A172 (cell line): Measurements from ENCODE around the gene P2RY2. TPM values are rescaled to one million over a fixed set of nuclear protein-coding genes. Genes with fewer than 3 reads are reported as not detected.
A peak's percentile ranks its signal among the peaks of the same experiment; 100 is the strongest.
"Not testable (repeated sequence)": the region's sequence is repeated elsewhere in the genome, so short reads cannot be mapped to it uniquely, and the experiment has no call there.

ENCODE experiments used
- DNase-seq: peaks from one replicate; pipeline ENCODE4 v3.0.0-alpha.2; 2015; ENCODE audit warnings: low spot score
- total RNA-seq: library from RNA; depleted of rRNA; stranded (reverse); fragments of >200 nt; shearing (Covaris generic); gene quantifications from 2 replicates; pipeline ENCODE4 v1.2.3, GENCODE V29; 2014

P2RY2 gene
- total RNA-seq, 1 experiment from 2014 or later: not detected

DNA sequence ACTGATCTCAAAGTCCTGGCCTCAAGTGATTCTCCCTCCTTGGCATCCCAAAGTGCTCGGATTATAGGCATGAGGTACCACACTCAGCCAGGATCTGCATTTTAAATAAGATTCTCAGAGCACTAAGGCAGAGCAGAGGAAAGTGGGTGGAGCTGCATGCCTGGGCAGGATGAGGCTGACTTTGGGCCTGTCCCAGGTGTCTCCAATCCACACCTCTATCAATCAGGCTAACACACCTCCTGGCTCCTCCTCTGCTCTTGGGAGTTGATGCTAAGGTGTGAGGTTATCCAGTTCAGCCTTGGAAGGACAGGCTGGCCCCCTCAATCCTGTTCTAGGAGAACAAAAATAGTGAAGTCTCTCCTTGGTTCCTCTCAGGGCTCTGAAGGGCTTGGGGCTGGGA lies 30.2 kb upstream of the P2RY2 start:
- no peak for DNase-seq

DNA sequence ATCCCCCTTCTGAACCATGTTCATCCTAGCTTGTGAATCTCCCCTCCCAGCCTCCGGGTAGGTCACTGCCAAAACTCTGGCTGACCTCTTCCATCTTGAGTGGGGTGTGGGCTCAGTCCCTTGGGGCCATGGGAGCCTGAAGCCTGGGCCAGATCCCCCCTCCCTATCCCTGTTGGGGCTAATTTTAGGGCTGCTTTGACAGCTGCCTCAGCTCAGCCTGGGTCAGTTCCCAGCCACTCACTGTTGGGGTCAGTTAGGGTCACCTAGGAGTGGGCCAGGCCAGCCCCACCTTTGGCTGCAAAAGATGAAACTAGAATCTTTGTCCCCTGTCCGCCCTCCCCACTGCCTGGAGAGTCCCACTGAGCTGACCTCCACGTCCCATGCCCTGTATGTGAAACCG lies 29.8 kb upstream of the P2RY2 start:
- DNase-seq: no peak

DNA sequence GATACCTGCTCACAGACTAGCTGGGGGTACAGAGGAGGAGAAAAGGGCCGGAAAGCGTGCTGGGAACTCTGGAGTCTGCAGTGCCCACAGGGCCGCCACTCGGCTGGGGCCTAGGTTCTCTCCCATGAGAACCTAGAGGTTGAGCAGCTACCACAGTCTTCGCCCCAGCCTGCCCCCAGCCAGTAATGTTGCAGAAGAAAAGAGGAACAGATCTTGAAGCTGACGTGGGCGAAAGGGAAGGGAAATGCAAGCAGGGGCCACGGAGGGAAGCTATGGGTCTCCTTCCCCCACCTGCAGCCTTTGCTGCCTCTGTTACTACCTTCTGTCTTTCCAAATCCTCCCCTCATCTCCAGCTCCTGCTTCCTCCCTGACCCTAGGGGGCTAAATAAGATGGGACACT lies 28.8 kb upstream of the P2RY2 start:
- no peak for DNase-seq

DNA sequence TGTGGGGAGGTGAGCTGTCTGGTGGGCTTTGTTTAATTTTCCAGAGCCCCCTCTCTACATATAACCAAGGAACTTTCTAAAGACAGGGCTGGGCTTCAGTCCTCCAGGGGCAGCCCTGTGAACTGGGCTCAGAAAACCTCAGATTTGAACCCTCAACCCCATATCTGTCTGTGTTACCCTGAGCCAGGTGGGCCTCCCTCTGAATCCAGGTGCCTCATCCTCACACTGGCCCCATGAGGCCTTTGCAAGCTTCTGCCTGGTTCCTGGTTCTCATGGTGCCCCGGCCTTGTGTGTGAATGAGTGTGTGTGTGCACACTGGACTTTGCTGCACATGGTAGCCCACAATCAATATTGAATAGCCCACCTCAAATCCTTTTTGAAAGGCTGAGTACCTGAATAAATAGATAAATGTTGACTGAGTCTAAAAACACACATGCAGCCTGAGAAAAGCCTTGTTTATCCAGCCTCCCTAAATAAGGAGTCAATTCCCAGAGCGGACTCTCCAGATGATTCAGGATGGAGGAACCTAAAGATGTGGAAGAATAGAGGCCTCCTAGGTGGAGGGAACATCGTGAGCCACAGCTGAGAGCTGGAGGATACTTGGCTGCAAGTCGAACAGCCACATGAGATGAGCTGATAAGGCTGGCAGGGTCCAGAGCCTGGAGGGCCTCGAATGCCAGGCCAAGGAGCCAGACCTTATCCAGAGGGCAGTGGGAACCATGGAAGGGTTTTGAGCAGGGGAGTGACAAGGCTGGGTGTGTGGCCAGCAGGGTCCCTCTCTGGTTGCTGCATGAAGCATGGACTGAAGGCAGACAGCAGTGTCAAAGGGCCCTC lies 28.1 kb upstream of the P2RY2 start:
- DNase-seq: no peak

DNA sequence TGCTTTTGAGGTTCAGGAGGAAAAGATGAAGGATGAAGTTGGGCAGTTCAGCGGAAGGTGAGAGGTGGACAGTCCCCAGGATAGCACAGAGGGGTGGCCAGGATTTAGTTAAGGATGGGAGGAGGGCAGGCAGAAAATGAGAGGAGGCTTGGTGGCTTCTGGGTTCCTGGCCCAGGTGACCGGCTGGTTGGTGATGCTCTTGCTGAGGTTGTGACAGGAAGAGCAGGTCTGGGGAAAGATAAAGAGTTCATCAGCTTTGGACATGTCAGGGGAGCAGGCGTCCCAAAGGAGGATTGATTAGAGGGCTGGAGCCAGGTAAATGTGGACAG lies 27.6 kb upstream of the P2RY2 start:
- DNase-seq: no peak

DNA sequence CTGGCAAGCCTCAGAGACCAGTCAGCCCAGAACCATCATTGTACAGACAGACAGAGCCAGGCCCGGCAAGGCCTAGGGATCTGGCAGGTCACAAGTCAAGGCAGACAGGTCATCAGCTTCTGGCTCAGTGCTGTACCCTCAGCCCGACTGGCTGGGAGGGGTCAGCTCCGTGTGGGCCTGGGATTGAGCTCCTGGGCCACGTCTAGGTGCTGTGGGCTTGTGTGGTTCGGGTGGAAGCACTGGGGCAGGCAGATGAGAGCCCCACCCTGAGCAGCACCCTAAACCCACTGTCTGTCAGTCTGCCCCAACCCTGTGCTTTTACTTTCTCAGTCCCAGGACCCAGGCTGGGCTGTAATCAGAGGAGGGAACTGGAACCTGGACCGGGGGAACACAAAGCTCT lies 26.9 kb upstream of the P2RY2 start:
- no peak for DNase-seq

DNA sequence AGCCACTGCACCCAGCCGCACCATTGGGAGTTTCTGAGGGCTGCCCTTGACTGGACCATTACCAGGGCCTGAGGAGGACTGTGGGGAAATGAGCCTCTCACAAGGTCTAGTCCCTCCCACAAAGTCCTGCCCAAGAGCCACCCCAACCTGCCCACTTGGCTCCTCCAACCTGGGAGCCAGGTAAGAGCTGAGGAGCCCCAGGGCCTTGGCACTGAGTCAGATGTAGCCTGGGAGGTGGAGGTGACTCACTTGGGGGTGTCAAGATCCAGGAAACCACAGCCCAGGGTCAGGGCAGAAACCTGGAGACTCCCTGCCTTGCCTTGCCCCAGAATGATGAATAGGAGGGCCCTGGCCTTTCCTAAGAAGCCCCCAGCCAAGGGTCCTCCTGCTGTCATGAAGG lies 25.8 kb upstream of the P2RY2 start:
- peak; percentile 51 for DNase-seq

DNA sequence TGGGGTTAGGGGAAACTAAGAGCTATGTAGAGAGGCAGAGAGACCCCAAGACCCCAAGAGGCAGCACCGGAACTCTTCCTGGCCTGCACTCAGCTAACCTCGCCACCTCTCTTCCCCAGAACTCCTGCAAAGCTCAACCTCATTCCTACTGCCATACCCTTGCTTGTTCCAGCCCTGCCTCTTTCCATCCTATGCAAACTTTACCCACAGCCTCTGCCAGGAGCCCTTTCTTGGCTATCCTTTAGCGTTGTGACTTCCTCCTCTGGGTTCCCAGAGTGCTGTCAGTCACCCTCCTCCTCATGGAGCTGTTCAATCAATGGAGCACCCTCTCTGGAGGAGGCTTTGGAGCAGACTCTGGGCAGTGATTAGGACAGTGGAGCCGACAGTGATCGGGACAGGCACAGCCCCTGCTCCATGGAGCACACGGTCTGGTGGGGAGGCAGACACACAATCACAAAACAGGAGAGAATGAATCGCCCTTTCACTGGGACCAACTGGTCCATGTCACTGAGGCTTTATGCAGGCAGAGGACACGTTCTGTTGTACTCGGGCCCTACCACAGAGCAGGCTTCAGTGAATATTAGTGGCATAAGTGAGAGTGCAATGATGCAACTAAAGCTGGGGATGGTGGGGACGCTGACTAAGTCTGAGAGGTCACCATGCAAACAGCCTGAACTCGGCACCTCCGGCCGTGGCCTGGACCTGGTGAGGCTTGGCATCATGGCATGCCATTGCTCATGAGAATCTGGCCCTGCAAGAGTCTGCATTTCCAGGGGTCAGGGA lies 24.6 kb upstream of the P2RY2 start:
- DNase-seq: no peak

DNA sequence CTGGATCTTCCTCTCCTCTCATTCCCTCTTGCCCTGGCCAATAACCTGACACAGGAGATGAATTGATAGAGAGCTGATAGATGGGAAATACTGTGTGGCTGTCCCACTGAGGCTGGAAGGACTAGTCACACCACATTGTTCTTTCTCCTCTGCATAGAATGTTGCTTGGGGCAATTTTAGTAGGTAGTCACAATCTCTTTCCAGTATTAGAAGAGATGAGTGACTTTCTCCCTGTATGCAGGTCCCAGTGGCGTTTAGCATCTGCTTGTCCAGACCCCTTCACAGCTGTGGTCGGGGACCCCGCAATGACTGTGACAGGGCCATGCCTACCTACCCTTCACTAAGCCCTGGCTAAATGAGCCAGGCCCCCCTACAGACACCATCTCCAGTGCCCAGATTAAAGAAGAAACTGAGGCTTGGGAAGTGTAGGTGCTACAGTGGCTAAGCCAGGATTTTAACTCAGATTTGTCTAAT lies 24.0 kb upstream of the P2RY2 start:
- no peak for DNase-seq

DNA sequence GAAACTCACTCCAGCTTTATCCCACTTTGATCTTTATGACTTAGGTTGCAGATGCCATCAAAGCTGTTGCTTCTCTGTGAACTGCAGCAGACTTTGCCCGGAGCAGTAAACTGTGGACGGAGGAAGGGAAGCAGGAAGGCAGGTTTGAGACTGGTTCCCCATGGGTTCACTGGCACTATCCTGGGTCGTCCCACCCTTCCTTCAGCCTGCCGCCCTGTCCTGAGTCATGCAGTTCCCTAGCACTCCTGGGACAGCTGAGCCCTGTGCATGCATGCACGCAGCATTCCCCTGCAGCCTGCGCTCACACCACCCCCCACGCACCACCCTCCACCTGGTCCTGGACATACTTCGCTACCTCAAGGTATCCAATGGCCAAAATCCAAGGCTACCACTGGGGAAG lies 23.5 kb upstream of the P2RY2 start:
- peak; percentile 30 for DNase-seq

DNA sequence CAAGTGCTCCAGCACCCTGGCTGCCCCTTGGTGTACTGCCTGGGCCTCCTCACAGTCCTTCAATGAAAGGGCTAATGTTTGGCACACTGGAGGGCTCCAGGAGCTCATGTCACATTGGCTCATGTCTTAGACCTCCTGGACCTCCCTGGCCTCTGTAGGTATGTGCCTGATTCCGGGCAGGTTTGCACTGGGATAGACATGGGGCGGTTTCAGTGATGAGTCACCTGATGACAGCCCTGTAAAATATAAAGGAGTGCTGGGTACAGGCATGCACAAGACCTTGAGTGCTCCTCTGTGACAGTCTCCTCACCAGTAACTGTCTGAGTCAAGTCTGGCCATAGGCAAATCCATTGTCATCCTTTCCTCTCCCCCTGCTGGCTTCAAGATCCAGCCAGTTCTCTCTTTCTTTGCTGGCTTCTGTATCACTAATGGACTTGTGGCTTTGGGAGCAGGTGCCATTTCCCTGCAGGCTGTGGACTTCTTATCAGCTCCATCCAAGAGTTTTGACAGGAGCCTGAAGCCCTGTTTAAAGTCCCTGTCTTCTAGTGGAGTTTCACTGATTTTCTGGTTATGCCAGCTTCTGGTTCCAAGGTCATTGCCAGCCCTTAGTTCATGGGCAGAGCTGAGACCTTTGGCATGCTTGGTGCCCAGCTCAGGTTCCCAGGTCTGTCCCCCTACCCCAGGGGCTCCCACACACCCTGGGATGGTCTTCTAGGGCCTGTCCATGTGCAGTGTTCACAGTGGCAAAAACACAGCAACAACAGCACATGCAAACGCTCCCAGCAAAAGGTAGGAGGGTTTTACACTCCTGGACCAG lies 22.7 kb upstream of the P2RY2 start:
- DNase-seq: peak; percentile 84

DNA sequence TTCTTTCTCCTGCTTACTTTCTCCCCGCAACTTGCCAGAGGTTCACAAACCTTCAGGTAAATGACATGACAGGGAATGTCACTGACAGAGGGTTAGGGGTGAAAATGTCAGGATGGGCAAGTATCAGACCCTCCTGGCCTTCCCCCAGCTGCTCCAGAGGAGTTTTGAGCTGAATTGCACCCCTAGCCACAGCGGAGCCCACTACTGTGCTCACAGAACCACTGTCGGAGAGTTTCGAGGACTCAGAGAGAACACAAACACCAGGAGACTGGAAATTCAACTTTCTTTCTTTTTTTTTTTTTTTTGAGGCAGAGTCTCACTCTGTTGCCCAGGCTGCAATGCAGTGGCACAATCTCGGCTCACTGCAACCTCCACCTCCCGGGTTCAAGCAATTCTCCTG lies 21.5 kb upstream of the P2RY2 start:
- DNase-seq: no peak

DNA sequence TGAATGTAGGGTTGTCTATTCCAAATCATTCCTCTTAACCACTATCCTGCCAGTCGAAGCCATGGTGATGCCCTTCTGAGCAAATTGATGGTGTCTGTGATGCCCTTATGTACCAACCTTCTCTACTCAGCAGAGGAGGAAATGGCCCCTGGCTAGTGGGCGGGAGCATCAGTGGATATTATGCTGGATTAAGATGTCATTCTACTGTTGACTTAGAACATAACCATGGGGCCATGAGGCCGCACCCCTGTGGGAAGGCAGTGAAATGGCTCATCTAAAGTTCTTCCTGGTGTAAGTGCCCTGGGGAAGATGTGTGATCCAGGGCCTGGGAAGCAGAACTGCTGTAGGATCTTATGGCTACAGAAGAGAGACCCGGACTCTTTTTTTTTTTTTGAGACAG lies 20.7 kb upstream of the P2RY2 start:
- DNase-seq: no peak

DNA sequence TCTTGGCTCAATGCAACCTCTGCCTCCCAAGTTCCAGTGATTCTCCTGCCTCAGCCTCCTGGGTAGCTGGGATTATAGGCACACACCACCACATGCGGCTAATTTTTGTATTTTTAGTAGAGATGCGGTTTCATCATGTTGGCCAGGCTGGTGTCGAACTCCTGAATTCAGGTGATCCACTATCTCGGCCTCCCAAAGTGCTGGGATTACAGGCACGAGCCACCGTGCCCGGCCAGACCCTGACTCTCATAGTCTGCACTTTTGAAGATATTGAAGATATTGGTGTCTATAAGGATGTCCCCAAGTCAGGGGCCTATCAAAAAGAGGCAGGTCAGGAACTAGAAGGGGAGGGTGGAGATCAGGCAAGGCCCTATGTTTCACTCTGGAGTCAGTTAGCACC lies 20.3 kb upstream of the P2RY2 start:
- not testable (repeated sequence) for DNase-seq

DNA sequence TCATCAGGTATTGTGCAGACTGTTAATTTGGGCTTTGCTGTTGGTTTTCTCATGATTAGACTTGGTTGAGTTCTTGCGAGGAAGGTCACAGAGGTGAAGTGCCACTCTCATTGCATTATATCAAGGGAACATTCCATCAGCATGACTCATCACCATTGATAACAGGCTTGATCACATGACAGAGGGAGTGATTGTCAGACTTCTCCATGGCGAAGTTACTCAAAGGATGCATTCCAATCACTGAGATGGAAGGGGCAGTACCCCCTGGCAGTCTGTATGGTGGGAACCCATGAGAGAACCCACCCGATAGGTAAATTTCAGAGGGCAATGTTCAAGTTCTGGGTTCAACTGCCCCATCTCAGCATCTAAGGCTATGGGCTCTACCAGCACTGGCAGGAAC lies 19.4 kb upstream of the P2RY2 start:
- peak; percentile 80 for DNase-seq

DNA sequence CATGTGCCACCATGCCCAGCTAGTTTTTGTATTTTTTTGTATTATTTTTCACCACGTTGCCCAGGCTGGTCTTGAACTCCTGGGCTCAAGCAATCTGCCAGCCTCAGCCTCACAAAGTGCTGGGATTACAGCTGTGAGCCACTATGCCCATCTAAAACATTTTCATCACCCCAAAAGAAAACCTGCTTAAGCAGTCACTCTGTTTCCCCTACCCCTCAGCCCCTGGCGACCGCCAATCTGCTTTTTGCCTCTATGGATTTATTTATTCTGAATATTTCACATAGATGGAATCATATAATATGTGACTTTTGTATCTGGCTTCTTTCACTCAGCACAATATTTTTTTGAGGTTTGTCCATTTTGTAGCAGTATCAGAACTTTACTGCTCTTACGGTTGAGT lies 18.6 kb upstream of the P2RY2 start:
- no peak for DNase-seq

DNA sequence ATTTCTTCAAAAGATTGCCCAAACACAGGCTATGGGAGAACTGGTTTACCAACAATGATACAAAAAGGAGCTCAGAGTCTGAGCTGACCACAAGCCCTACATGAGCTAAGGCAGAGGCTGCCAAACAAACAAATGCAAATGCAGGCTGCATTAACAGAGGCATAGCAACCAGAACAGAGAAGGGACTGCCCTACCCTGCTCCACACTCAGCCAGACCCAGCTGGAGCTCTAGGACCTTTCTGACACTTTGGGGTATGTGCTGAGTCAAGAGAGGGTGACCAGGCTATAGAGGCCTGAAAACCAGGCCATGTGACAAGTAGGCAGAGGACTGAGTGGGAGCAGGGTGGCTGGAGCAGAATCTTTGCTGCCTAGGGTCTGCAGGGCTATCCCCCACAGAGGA lies 17.8 kb upstream of the P2RY2 start:
- DNase-seq: no peak

DNA sequence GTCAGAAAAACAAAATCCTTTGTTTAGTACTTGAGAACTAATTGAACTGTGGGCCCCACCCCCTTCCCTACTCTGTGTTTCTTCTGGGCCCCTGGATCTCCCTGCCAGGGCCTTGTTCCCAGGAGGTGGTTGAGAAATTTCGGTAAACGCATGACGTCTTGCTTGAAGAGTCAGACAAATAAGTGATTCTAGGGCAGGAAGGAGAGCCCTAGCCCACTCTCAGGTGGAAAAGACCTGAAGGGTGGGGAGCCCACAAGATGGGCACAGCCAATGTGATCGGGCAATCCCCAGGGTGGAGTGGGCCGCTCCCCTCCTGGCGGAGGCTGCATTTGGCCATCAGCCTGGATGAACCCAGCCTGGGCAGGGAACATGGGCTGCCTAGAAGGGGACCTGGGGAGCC lies 16.8 kb upstream of the P2RY2 start:
- DNase-seq: no peak

DNA sequence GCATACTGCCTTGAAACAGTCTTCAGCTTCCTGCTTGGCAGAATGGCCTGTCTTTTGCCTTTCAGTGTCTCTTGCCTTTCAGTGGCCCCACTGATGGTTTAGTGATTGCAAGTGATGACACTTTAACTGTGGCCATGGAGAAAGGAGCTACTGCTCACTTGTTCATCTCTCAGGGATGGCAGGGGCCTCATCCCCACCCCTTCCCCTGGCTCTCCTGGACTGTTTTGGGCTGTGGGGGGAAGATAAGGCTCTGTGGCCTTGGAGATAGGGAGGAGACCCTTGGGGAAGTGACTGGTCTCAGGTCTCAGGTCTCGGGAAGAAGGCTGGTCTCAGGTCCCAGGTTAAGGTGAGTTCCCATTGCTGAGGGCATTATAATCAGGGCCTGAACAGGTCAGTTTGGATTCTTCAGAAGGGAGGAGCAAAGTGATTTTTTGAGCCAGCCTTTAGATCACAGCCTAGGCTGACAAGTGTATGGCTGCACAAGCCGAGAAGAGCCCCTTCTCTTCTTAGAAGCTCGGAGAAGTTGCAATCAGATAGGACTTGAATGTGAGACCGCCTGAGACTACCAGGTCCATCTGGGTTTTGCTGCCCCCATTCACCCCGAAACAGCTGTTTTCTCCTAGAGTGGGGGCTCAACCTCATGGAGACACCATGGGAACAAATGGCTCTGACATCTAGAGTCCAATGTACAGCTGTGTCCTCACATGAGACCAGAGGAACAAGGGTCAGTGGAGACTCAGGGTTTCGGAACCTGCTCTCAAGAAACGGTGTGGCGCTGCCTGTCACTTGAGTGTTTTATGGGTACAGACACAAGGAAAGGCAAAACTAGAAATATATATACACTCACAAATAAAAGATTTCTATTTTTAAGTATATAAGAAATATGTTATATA lies 15.9 kb upstream of the P2RY2 start:
- no peak for DNase-seq

DNA sequence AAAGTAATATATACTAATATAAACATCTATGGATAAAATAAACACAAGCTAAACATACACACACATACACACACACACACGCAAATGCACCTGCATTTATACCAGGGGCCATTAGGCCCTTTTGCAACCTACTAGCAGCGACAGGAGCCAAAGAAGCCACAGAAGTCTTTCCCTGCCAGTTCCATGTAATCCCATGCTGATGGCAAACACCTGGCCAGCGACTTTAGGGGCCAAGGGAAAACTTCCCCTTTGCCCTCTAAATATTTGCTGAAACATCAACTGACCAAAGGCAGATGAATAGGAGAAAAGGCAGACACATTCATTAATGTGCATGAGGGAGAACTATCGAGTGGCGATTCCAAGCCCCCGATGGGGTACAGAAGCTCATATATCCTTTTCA lies 14.8 kb upstream of the P2RY2 start:
- DNase-seq: no peak

DNA sequence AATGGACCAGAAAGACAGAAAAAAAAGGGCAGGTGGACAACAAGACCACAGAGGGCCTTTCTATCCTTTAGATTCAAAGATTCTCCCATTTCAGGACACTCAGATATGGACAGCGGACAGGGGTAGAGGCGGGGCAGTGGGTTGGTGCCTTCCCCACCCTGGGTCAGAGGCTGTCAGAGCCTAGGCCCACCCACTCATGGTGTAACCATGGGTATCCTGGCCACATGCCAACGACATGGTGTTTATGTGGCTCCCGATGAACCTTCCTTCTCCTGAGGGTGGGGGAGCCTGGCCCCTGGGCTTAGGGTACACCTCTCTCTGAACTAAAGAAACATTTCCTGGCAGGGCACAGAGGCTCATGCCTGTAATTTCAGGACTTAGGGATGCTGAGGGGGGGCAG lies 14.3 kb upstream of the P2RY2 start:
- no peak for DNase-seq
